K562 (cell line): Measurements from ENCODE around the gene MBL2. TPM values are rescaled to one million over a fixed set of nuclear protein-coding genes. Genes with fewer than 3 reads are reported as not detected.

Experiments used
- ATAC-seq: fragments of 200-7000 bp; cut with Tn5 transposase; 3 replicates; pipeline ENCODE4 v1.9.1; 2020; ENCODE audit warnings: moderate library complexity
- Bru-seq: library from RNA; stranded (reverse); fragments of 400-500 nt; gene quantifications from one replicate; lab custom pipeline; 2021; lab: Mats Ljungman, UMichigan
- BruChase-seq, 2 experiments: library from RNA; stranded (reverse); fragments of 400-500 nt; gene quantifications; one replicate each; lab custom pipeline; 2021; lab: Mats Ljungman, UMichigan
- BruUV-seq: library from RNA; stranded (reverse); fragments of 400-500 nt; replicated peaks from 2 replicates; lab custom pipeline; 2021; lab: Mats Ljungman, UMichigan
- CTCF ChIA-PET: fragments of 300-600 bp; formaldehyde crosslinking; extraction: SDS; loops from one replicate; lab custom pipeline; 2021; ENCODE audit warnings: low intra/inter-chr PET ratio; lab: Yijun Ruan, JAX
- POLR2A ChIA-PET: fragments of 300-600, 350-650 bp; sonication (Branson Sonifier 250); formaldehyde crosslinking; extraction: SDS; loops from one replicate; lab custom pipeline; 2021; ENCODE audit warnings: antibody characterized with exemption, inconsistent platforms; lab: Yijun Ruan, JAX
- DNase-seq, 4 experiments: peaks; one replicate each; pipeline versions ENCODE4 v3.0.0 to v3.0.0-alpha.2; 2011 to 2018; ENCODE audit warnings: low spot score in 3 of 4, mixed read lengths in 3 of 4; ENCODE audit errors: extremely low read depth in 1 of 4
- FAIRE-seq: peaks from 2 replicates; lab custom pipeline; 2011; peaks lifted over from hg19 to GRCh38; lab: Jason Lieb, UNC
- H2AFZ ChIP-seq: 2 replicates; pipeline ENCODE4 v1.6.0; 2011; ENCODE audit warnings: low read depth, low read length, control low read depth, inconsistent platforms
- H3K27ac ChIP-seq: fragments of 200-600 bp; 3 replicates; pipeline ENCODE4 v1.8.0; 2011; ENCODE audit warnings: low read depth, mild to moderate bottlenecking, control low read depth, inconsistent platforms, low read length, moderate library complexity, mixed read lengths; ENCODE audit errors: extremely low read depth
- H3K27me3 ChIP-seq, 2 experiments: fragments of 300-600 bp in 1 of 2; 2 replicates in 1 of 2; 3 replicates in 1 of 2; pipeline versions ENCODE4 v1.6.0 to v1.8.0; 2011; ENCODE audit warnings: inconsistent platforms in 2 of 2, low read length in 2 of 2, mild to moderate bottlenecking in 1 of 2, mixed read lengths in 1 of 2, moderate library complexity in 1 of 2; ENCODE audit not compliant: control insufficient read depth in 2 of 2, insufficient read depth in 2 of 2
- H3K36me3 ChIP-seq: fragments of 300-600 bp; 3 replicates; pipeline ENCODE4 v1.8.0; 2011; ENCODE audit warnings: mild to moderate bottlenecking, low read length, inconsistent platforms; ENCODE audit not compliant: control insufficient read depth, insufficient read depth
- H3K4me1 ChIP-seq, 2 experiments: fragments of 200-600 bp in 1 of 2; replicated peaks in 1 of 2; 2 replicates in 1 of 2; 3 replicates in 1 of 2; pipeline versions ENCODE4 v1.5.1 to v1.8.0; 2011; ENCODE audit warnings: inconsistent platforms in 2 of 2, low read length in 2 of 2, mild to moderate bottlenecking in 1 of 2, mixed read lengths in 1 of 2, moderate library complexity in 1 of 2; ENCODE audit not compliant: control insufficient read depth in 2 of 2, insufficient read depth in 2 of 2
- H3K4me2 ChIP-seq: 2 replicates; pipeline ENCODE4 v1.6.1; 2011; ENCODE audit warnings: low read length, control low read depth, inconsistent platforms, mixed read lengths; ENCODE audit not compliant: insufficient read depth
- H3K4me3 ChIP-seq: fragments of 200-600 bp; sonication (generic), shearing (Covaris generic); 2 replicates; pipeline ENCODE4 v1.5.1; 2016; ENCODE audit warnings: control low read depth, inconsistent platforms
- H3K79me2 ChIP-seq: fragments of 200-600 bp; 3 replicates; pipeline ENCODE4 v1.8.0; 2011; ENCODE audit warnings: low read length, inconsistent platforms; ENCODE audit not compliant: control insufficient read depth, insufficient read depth
- H3K9ac ChIP-seq, 2 experiments: 2 replicates each; pipeline versions ENCODE4 v1.6.0 to v1.6.1; 2011; ENCODE audit warnings: low read depth in 2 of 2, low read length in 2 of 2, control low read depth in 1 of 2, inconsistent platforms in 1 of 2, mild to moderate bottlenecking in 1 of 2, mixed read lengths in 1 of 2; ENCODE audit not compliant: insufficient read depth in 1 of 2
- H3K9me1 ChIP-seq: one replicate; pipeline ENCODE4 v1.6.0; 2011; ENCODE audit warnings: inconsistent platforms, mild to moderate bottlenecking, low read length, moderate library complexity; ENCODE audit not compliant: control insufficient read depth, insufficient read depth
- H3K9me3 ChIP-seq: replicated peaks from 2 replicates; pipeline ENCODE4 v1.5.1; 2011; ENCODE audit warnings: low read depth, low read length, inconsistent platforms; ENCODE audit not compliant: control insufficient read depth, insufficient read depth
- H4K20me1 ChIP-seq: replicated peaks from 2 replicates; pipeline ENCODE4 v1.6.1; 2011; ENCODE audit warnings: low read length, inconsistent platforms, mixed read lengths; ENCODE audit not compliant: control insufficient read depth, insufficient read depth
- ARID4B ChIP-seq: sonication (generic); formaldehyde crosslinking; IDR thresholded peaks from 2 replicates; pipeline ENCODE4 v1.8.0; 2022; ENCODE audit warnings: mild to moderate bottlenecking, missing genetic modification reagents
- ERF ChIP-seq: fragments of 450-650 bp; formaldehyde crosslinking; IDR thresholded peaks from 2 replicates; pipeline ENCODE4 v1.4.0; 2020; ENCODE audit warnings: mild to moderate bottlenecking, mixed read lengths
- MLLT1 ChIP-seq, 2 experiments: fragments of 450-650 bp; IDR thresholded peaks; 2 replicates each; pipeline ENCODE4 v1.6.1; 2016
- NRF1 ChIP-seq, 2 experiments: fragments of 450-650 bp; IDR thresholded peaks in 1 of 2; conservative IDR thresholded peaks in 1 of 2; 2 replicates each; pipeline ENCODE4 v1.6.1; 2014; ENCODE audit warnings: mild to moderate bottlenecking in 2 of 2
- PML ChIP-seq: IDR thresholded peaks from 2 replicates; pipeline ENCODE4 v1.6.1; 2012; ENCODE audit warnings: low read length, inconsistent platforms
- SMARCC2 ChIP-seq: fragments of 450-650 bp; IDR thresholded peaks from 2 replicates; pipeline ENCODE4 v1.6.1; 2017; ENCODE audit warnings: antibody characterized with exemption, moderate library complexity, mild to moderate bottlenecking, low read depth
- TAF1 ChIP-seq: IDR thresholded peaks from 2 replicates; pipeline ENCODE4 v1.6.1; 2011; ENCODE audit warnings: mild to moderate bottlenecking, low read length, moderate library complexity; ENCODE audit not compliant: insufficient read depth, control insufficient read depth, severe bottlenecking; ENCODE audit errors: extremely low read depth
- YY1 ChIP-seq, 3 experiments: IDR thresholded peaks; 2 replicates each; pipeline ENCODE4 v1.6.1; 2011; ENCODE audit warnings: low read length in 2 of 3, mild to moderate bottlenecking in 2 of 3, moderate library complexity in 2 of 3, borderline replicate concordance in 1 of 3, control low read depth in 1 of 3, low read depth in 1 of 3; ENCODE audit not compliant: insufficient read depth in 3 of 3, insufficient replicate concordance in 2 of 3, control insufficient read depth in 1 of 3, insufficient read length in 1 of 3; ENCODE audit errors: extremely low read depth in 1 of 3
- ZNF780A ChIP-seq: fragments of 250-450 bp; sonication (Bioruptor Pico); IDR thresholded peaks from 2 replicates; pipeline ENCODE4 v1.5.0; 2021; ENCODE audit warnings: mild to moderate bottlenecking
- WGBS: fragments of 100-300 bp; shearing (Covaris generic); methylation state at CpG from one replicate; pipeline ENCODE4 v1.1.6; 2016; ENCODE audit warnings: low coverage, mixed read lengths; ENCODE audit not compliant: insufficient coverage; ENCODE audit errors: missing lambda C conversion rate; 5-methylcytosine and 5-hydroxymethylcytosine counted together
- in situ Hi-C: fragments of 300-500 bp; cut with MboI; formaldehyde crosslinking; loops from 4 replicates; pipeline ENCODE4 v1.15.0; 2018; ENCODE audit warnings: inconsistent platforms, mixed read lengths
- intact Hi-C: fragments of 100-400 bp; cut with micrococcal nuclease; formaldehyde crosslinking; loops from 2 replicates; pipeline ENCODE4 v1.14.2; 2022
- long read RNA-seq, 3 experiments: library from polyadenylated mRNA in 2 of 3; library from RNA in 1 of 3; unstranded in 2 of 3; stranded (forward) in 1 of 3; transcript quantifications; one replicate each; pipeline ENCODE4 v2.0.0, GENCODE V29; 2019 to 2022
- polyA minus RNA-seq, 3 experiments: library from RNA; depleted of rRNA, polyadenylated mRNA; stranded (reverse); fragments of >200 nt; gene quantifications; 2 replicates each; pipeline ENCODE4 v1.2.3, GENCODE V29; 2011
- polyA plus RNA-seq, 8 experiments: library from polyadenylated mRNA; depleted of rRNA in 4 of 8; stranded (reverse) in 5 of 8; unstranded in 3 of 8; fragments of >200 nt; fragmentation: Nextera tagmentation in 2 of 8; fragmentation: Illumina TruSeq in 1 of 8; extraction: Ambion mirVana in 2 of 8; extraction: Trizol in 1 of 8; gene quantifications; 2 replicates each; pipeline versions ENCODE4 v1.2.1 to v1.2.3, GENCODE V29; 2011 to 2014; ENCODE audit warnings: inconsistent platforms in 1 of 8, missing spikeins in 1 of 8
- total RNA-seq, 7 experiments: library from RNA; depleted of rRNA in 6 of 7; stranded (reverse); fragments of >200 nt in 6 of 7; fragmentation: Illumina TruSeq in 2 of 7; extraction: Trizol in 2 of 7; gene quantifications; 2 replicates each; pipeline versions ENCODE4 v1.2.1 to v1.2.3, GENCODE V29; 2011 to 2021; ENCODE audit warnings: low replicate concordance in 1 of 7

MBL2 gene
- not detected in 2 replicates for total RNA-seq (2011; cell fraction: chromatin; rRNA removed; ENCODE audit: low replicate concordance)
- total RNA-seq (2011; cell fraction: nucleolus; rRNA removed), result not detected in 2 replicates
- not detected in 2 replicates for total RNA-seq (2011; cell fraction: nucleoplasm; rRNA removed)
- not detected in 2 replicates for total RNA-seq (2014; rRNA removed)
- not detected in 2 replicates for total RNA-seq (2014; rRNA removed; fragmentation: Illumina TruSeq; extraction: Trizol)
- total RNA-seq (2015; rRNA removed; fragmentation: Illumina TruSeq; extraction: Trizol), result not detected in 2 replicates
- total RNA-seq (2021), result not detected in 2 replicates
- polyA plus RNA-seq (2011; rRNA removed), result not detected in 2 replicates
- not detected in 2 replicates for polyA plus RNA-seq (2011; cell fraction: cytosol; rRNA removed)
- polyA plus RNA-seq (2011; cell fraction: nucleus; rRNA removed), result not detected in 2 replicates
- polyA plus RNA-seq (2012), result not detected in 2 replicates
- not detected in 2 replicates for polyA plus RNA-seq (2014; fragmentation: Illumina TruSeq; extraction: Trizol)
- not detected for polyA plus RNA-seq (2014; fragmentation: Nextera tagmentation; extraction: Ambion mirVana)
- polyA plus RNA-seq (2014; rRNA removed), result not detected in 2 replicates
- polyA minus RNA-seq (2011; rRNA and poly(A)+ RNA removed), result not detected in 2 replicates
- not detected in 2 replicates for polyA minus RNA-seq (2011; cell fraction: cytosol; rRNA and poly(A)+ RNA removed)
- polyA minus RNA-seq (2011; cell fraction: nucleus; rRNA and poly(A)+ RNA removed), result not detected in 2 replicates
- not detected for Bru-seq, nascent RNA
- BruChase-seq, experiment 1, labeled RNA remaining after a 2-hour chase, result not detected
- not detected for BruChase-seq, experiment 2, labeled RNA remaining after a 6-hour chase
- long read RNA-seq, experiment 1, result 0 reads
- long read RNA-seq, experiment 2, result 0 reads
- long read RNA-seq, experiment 3, result 0 reads

GRCh38 chr10:52772623-52773022 is at the start of gene MBL2:
Gene MBL2 (minus strand): TSS chr10:52772784. CDS start chr10:52771635, 1,149 bp downstream.
- no peaks in the 10 kb centered on the region for H3K9me1 ChIP-seq
- no peak for TF ChIP-seq NRF1 (conservative IDR thresholded peaks at IDR 0.05 in 1 of 2, IDR thresholded peaks at IDR 0.05 in 1 of 2)
- TF ChIP-seq ARID4B (CRISPR knock-in tag), result no peak
- TF ChIP-seq MLLT1 (IDR thresholded peaks at IDR 0.05), result no peak
- TF ChIP-seq TAF1, result no peak
- TF ChIP-seq PML, result no peak
- TF ChIP-seq ZNF780A (CRISPR knock-in tag), result no peak
- TF ChIP-seq ERF, result no peak
- TF ChIP-seq SMARCC2, result no peak
- TF ChIP-seq YY1 (IDR thresholded peaks at IDR 0.05; ENCODE audit: borderline replicate concordance in 1 of 3, control insufficient read depth in 1 of 3, extremely low read depth in 1 of 3, insufficient read depth in 3 of 3, insufficient read length in 1 of 3, insufficient replicate concordance in 2 of 3, low read depth in 1 of 3, low read length in 2 of 3), result no peak
- H3K9ac ChIP-seq, result no peak within 1 kb of the TSS
- H2AFZ ChIP-seq, result no peak within 1 kb of the TSS
- in situ Hi-C loops (no loop called here), intact Hi-C loops (no loop called here)
- no peaks in the 10 kb centered on the region for H3K4me1 ChIP-seq
- FAIRE-seq, result no peak
- H3K27ac ChIP-seq, result no peak within 1 kb of the TSS
- H3K9me3 ChIP-seq, result no peaks in the 10 kb centered on the region
- H3K36me3 ChIP-seq, result no peaks in the 10 kb centered on the region
- H4K20me1 ChIP-seq, result no peaks in the 10 kb centered on the region
- no peak for ATAC-seq
- H3K4me2 ChIP-seq, result no peak within 1 kb of the TSS
- ChIA-PET POLR2A (no interaction called here), CTCF (no interaction called here)
- no peak for DNase-seq
- no peaks in the 10 kb centered on the region for H3K79me2 ChIP-seq
- BruUV-seq, result no TSS peak
- H3K27me3 ChIP-seq, result no peaks in the 10 kb centered on the region
- WGBS, result 4% methylated on average over 3 of the region's 3 CpGs
- H3K4me3 ChIP-seq, result no peak within 1 kb of the TSS
